SK-N-SH (cell line): ENCODE results near the gene ELMOD1. TPM values are rescaled to one million over a fixed set of nuclear protein-coding genes. Genes with fewer than 3 reads are reported as not detected.

Experiments used
- CTCF ChIA-PET: fragments of 300-600, 350-600 bp; formaldehyde crosslinking; extraction: SDS; loops from one replicate; lab custom pipeline; 2021; lab: Yijun Ruan, JAX
- POLR2A ChIA-PET: fragments of 350-600 bp; sonication (Branson Sonifier 250); formaldehyde crosslinking; extraction: SDS; loops from one replicate; lab custom pipeline; 2020; ENCODE audit warnings: antibody characterized with exemption, inconsistent platforms; lab: Yijun Ruan, JAX
- DNase-seq: peaks from one replicate; pipeline ENCODE4 v3.0.0; 2012
- H2AFZ ChIP-seq: fragments of 200-600 bp; sonication (generic); 2 replicates; pipeline ENCODE4 v1.8.1; 2016; ENCODE audit warnings: antibody characterized with exemption, mild to moderate bottlenecking, low read depth
- H3F3A ChIP-seq: fragments of 200-600 bp; sonication (generic); replicated peaks from 2 replicates; pipeline ENCODE3; 2016; ENCODE audit warnings: antibody characterized with exemption, mild to moderate bottlenecking; ENCODE audit not compliant: insufficient read depth
- H3K27ac ChIP-seq, 2 experiments: fragments of 200-500 bp in 1 of 2; fragments of 200-600 bp in 1 of 2; sonication (Bioruptor generic) in 1 of 2; sonication (generic), shearing (Covaris generic) in 1 of 2; 2 replicates each; pipeline versions ENCODE4 v1.5.1 to v1.6.1; 2014 to 2016; ENCODE audit warnings: low read depth in 2 of 2, inconsistent platforms in 1 of 2, low read length in 1 of 2, mild to moderate bottlenecking in 1 of 2, mixed read lengths in 1 of 2
- H3K27me3 ChIP-seq: fragments of 200-600 bp; sonication (generic), shearing (Covaris generic); 2 replicates; pipeline ENCODE4 v1.6.1; 2016; ENCODE audit warnings: mixed run types; ENCODE audit not compliant: insufficient read depth
- H3K36me3 ChIP-seq, 2 experiments: fragments of 200-500 bp in 1 of 2; fragments of 200-600 bp in 1 of 2; sonication (Bioruptor generic) in 1 of 2; sonication (generic) in 1 of 2; replicated peaks in 1 of 2; 2 replicates each; pipeline versions ENCODE3 to v1.5.1; 2014 to 2016; ENCODE audit warnings: low read length in 1 of 2, mild to moderate bottlenecking in 1 of 2; ENCODE audit not compliant: insufficient read depth in 2 of 2, control insufficient read depth in 1 of 2
- H3K4me1 ChIP-seq, 2 experiments: fragments of 200-500 bp in 1 of 2; fragments of 200-600 bp in 1 of 2; sonication (Bioruptor generic) in 1 of 2; sonication (generic), shearing (Covaris generic) in 1 of 2; 2 replicates each; pipeline versions ENCODE4 v1.5.1 to v1.6.1; 2014 to 2016; ENCODE audit warnings: low read depth in 1 of 2, low read length in 1 of 2, mixed run types in 1 of 2; ENCODE audit not compliant: insufficient read depth in 2 of 2, control insufficient read depth in 1 of 2
- H3K4me2 ChIP-seq: fragments of 200-600 bp; sonication (generic), shearing (Covaris generic); 2 replicates; pipeline ENCODE4 v1.6.1; 2017; ENCODE audit warnings: mixed run types
- H3K4me3 ChIP-seq, 2 experiments: fragments of 200-500 bp in 1 of 2; fragments of 200-600 bp in 1 of 2; sonication (Bioruptor generic) in 1 of 2; sonication (generic), shearing (Covaris generic) in 1 of 2; 2 replicates each; pipeline versions ENCODE4 v1.5.1 to v1.8.1; 2014 to 2016; ENCODE audit warnings: low read depth in 2 of 2, inconsistent platforms in 1 of 2, low read length in 1 of 2, mild to moderate bottlenecking in 1 of 2, mixed read lengths in 1 of 2, moderate library complexity in 1 of 2
- H3K79me2 ChIP-seq: fragments of 200-600 bp; sonication (generic); 2 replicates; pipeline ENCODE4 v1.8.1; 2017; ENCODE audit warnings: mild to moderate bottlenecking; ENCODE audit not compliant: insufficient read depth
- H3K9ac ChIP-seq: fragments of 200-600 bp; sonication (generic); 2 replicates; pipeline ENCODE4 v1.6.1; 2017; ENCODE audit warnings: mixed run types
- H3K9me2 ChIP-seq: fragments of 200-600 bp; sonication (generic); 2 replicates; pipeline ENCODE4 v1.6.1; 2017; ENCODE audit warnings: mixed run types
- H3K9me3 ChIP-seq: fragments of 200-600 bp; sonication (generic); 2 replicates; pipeline ENCODE4 v1.6.1; 2017; ENCODE audit warnings: mixed run types, mild to moderate bottlenecking, moderate library complexity
- H4K20me1 ChIP-seq: fragments of 200-600 bp; sonication (generic); 2 replicates; pipeline ENCODE4 v1.6.1; 2017; ENCODE audit warnings: mild to moderate bottlenecking, mixed run types; ENCODE audit not compliant: insufficient read depth
- CHD2 ChIP-seq: fragments of 150-350 bp; IDR thresholded peaks from 2 replicates; pipeline ENCODE4 v1.6.1; 2018; ENCODE audit warnings: low read length; ENCODE audit not compliant: partially characterized antibody
- EZH2phosphoT487 ChIP-seq: fragments of 200-600 bp; sonication (generic); IDR thresholded peaks from 2 replicates; pipeline ENCODE4 v1.6.1; 2017; ENCODE audit warnings: low read depth, mixed run types, mild to moderate bottlenecking, antibody characterized with exemption, moderate library complexity, borderline replicate concordance
- FOSL2 ChIP-seq: IDR thresholded peaks from 2 replicates; pipeline ENCODE4 v1.4.0; 2012; ENCODE audit warnings: low read depth, mild to moderate bottlenecking, moderate library complexity, borderline replicate concordance
- GABPA ChIP-seq: IDR thresholded peaks from 2 replicates; pipeline ENCODE4 v1.4.0; 2012; ENCODE audit warnings: low read depth, mild to moderate bottlenecking
- GATA2 ChIP-seq: sonication (generic); formaldehyde crosslinking; IDR thresholded peaks from 2 replicates; pipeline ENCODE4 v1.5.0; 2020; ENCODE audit warnings: mild to moderate bottlenecking, missing genetic modification reagents
- IRF3 ChIP-seq: fragments of 150-350 bp; IDR thresholded peaks from 2 replicates; pipeline ENCODE4 v1.6.1; 2016; ENCODE audit warnings: mild to moderate bottlenecking, low read depth, low read length
- MAX ChIP-seq: IDR thresholded peaks from 2 replicates; pipeline ENCODE4 v1.4.0; 2012; ENCODE audit warnings: low read depth
- MXI1 ChIP-seq: IDR thresholded peaks from 2 replicates; pipeline ENCODE4 v1.6.1; 2012; ENCODE audit warnings: mild to moderate bottlenecking, low read depth, low read length, improper control_type of control experiment
- NFIC ChIP-seq: IDR thresholded peaks from 2 replicates; pipeline ENCODE4 v1.4.0; 2012; ENCODE audit warnings: borderline replicate concordance
- NRF1 ChIP-seq: IDR thresholded peaks from 2 replicates; pipeline ENCODE4 v1.6.1; 2012; ENCODE audit warnings: low read depth, mild to moderate bottlenecking, low read length
- TAF1 ChIP-seq: IDR thresholded peaks from 2 replicates; pipeline ENCODE4 v1.6.1; 2012; ENCODE audit warnings: low read depth, mild to moderate bottlenecking, low read length, moderate library complexity, borderline replicate concordance
- TEAD4 ChIP-seq: IDR thresholded peaks from 2 replicates; pipeline ENCODE4 v1.4.0; 2012; ENCODE audit warnings: mild to moderate bottlenecking, borderline replicate concordance; ENCODE audit not compliant: insufficient read depth
- WGBS: methylation state at CpG from one replicate; pipeline ENCODE4 v1.1.6; 2017; ENCODE audit warnings: low lambda C conversion rate; 5-methylcytosine and 5-hydroxymethylcytosine counted together
- polyA plus RNA-seq, 3 experiments: library from polyadenylated mRNA; depleted of rRNA; stranded (reverse); fragments of >200 nt; gene quantifications; 2 replicates each; pipeline ENCODE4 v1.2.3, GENCODE V29; 2012

The ELMOD1 gene
- polyA plus RNA-seq, 1 of the 3 experiments (the other 2 are of a cell fraction): not detected

DNA sequence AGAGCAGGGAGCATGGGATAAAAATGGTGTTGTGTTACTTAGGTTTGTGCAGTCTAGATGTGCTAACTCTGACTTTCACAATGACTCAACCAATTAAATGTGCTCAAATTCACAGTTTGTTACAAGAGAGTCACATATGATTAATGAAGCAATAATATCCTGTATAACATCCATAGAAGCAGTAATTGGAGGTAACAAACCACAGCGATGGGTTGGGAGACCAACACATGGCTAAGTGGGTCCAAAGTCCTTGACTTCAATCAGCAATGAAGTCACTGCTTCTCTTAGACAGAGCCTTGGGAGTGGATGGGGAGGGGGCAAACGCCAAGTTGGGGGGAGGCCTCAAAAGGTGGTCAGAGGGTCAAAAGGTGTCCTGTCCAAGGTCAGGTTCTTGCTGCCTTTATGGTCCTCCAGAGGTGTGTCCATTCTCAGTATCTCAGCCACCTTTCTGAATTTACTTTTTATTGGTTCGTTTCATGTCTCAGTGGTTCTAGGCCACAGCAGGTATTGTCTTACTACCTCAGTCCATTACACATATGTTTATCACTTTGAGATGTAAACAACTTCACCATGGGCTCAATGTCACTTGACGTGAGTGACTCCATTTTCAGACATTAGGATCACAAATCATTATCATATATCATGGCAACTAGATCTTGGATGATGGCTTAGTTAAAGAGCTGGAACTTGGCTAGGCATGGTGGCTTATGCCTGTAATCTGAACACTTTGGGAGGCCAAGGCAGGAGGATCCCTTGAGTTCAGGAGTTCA, 88.5 kb downstream of the ELMOD1 start:
- no peak overlapping the region for H3K9ac ChIP-seq
- no peaks in the 10 kb centered on the region for H3K36me3 ChIP-seq
- H3K9me3 ChIP-seq: no peaks in the 10 kb centered on the region
- H3F3A ChIP-seq: no peaks in the 10 kb centered on the region
- H4K20me1 ChIP-seq: no peaks in the 10 kb centered on the region
- H3K27ac ChIP-seq: no peak overlapping the region
- no peak overlapping the region for H2AFZ ChIP-seq
- ChIA-PET POLR2A (no interaction called here), CTCF (interaction anchor here (1.9 kb wide), 1 partner anchor 117 kb away, joined by 7 read pairs; no protein-coding TSS in a partner anchor)
- H3K4me2 ChIP-seq: no peak overlapping the region
- H3K4me3 ChIP-seq: no peak overlapping the region
- H3K4me1 ChIP-seq: no peaks in the 10 kb centered on the region
- 45% methylated on average over 4 of the region's 4 CpGs for WGBS
- H3K9me2 ChIP-seq: no peaks in the 10 kb centered on the region
- no peak for DNase-seq
- no peaks in the 10 kb centered on the region for H3K79me2 ChIP-seq
- no peaks in the 10 kb centered on the region; the same call in 1 of the 2 replicates for H3K27me3 ChIP-seq
- TF ChIP-seq FOSL2 (no peak), NRF1 (no peak), TEAD4 (no peak), TAF1 (no peak)
- TF ChIP-seq, all 33 proteins: peak for 0

- CTCF ChIA-PET: interaction anchor here (1.0 kb wide), 1 partner anchor 105 kb away, joined by 3 read pairs; no protein-coding TSS in a partner anchor
- H2AFZ ChIP-seq: no peak overlapping the region
- TF ChIP-seq EZH2phosphoT487: no peak
- no peak for TF ChIP-seq GATA2 (CRISPR knock-in tag)
- TF ChIP-seq MXI1: no peak
- TF ChIP-seq NFIC: no peak
- TF ChIP-seq MAX: no peak
- TF ChIP-seq IRF3: no peak
- no peak for TF ChIP-seq TAF1
- TF ChIP-seq GABPA: no peak
- no peak for TF ChIP-seq CHD2
- TF ChIP-seq, all 33 proteins: peak for 0
- POLR2A ChIA-PET: no interaction called here
- H3K4me2 ChIP-seq: no peak overlapping the region
- no peak overlapping the region for H3K27ac ChIP-seq
- H3K36me3 ChIP-seq: no peaks in the 10 kb centered on the region
- no peak overlapping the region for H3K9ac ChIP-seq
- no peaks in the 10 kb centered on the region for H3K9me3 ChIP-seq
- H4K20me1 ChIP-seq: no peaks in the 10 kb centered on the region
- no peaks in the 10 kb centered on the region; the same call in 1 of the 2 replicates for H3K27me3 ChIP-seq
- H3F3A ChIP-seq: no peaks in the 10 kb centered on the region
- no peak overlapping the region for H3K4me3 ChIP-seq
- DNase-seq: no peak
- H3K4me1 ChIP-seq: no peaks in the 10 kb centered on the region
- no peaks in the 10 kb centered on the region for H3K9me2 ChIP-seq
- H3K79me2 ChIP-seq: no peaks in the 10 kb centered on the region
- 32% methylated on average over 4 of the region's 4 CpGs for WGBS
Observed at GRCh38 chr11:107682171-107682570, 91.2 kb downstream of the ELMOD1 start.
